NCI-H1048 (cell line): ENCODE data around the gene PRKAG2.

Experiments used
- DNase-seq: peaks from one replicate; lab custom pipeline; 2025; lab: John Stamatoyannopoulos, UW

Gene PRKAG2

GRCh38 chr7:151726652-151727578 is 150.0 kb downstream of the PRKAG2 start:
- no peak for DNase-seq

GRCh38 chr7:151725844-151726651 is 150.9 kb downstream of the PRKAG2 start:
- DNase-seq, result no peak

GRCh38 chr7:151724920-151725584 is 151.9 kb downstream of the PRKAG2 start:
- no peak for DNase-seq

- DNase-seq, result no peak
Measured at GRCh38 chr7:151724250-151724915, 152.5 kb downstream of the PRKAG2 start.

- no peak for DNase-seq
Measured at GRCh38 chr7:151723321-151723720, 153.6 kb downstream of the PRKAG2 start.

GRCh38 chr7:151722533-151722932 is 154.4 kb downstream of the PRKAG2 start:
- DNase-seq, result no peak

GRCh38 chr7:151721694-151722093 is 155.2 kb downstream of the PRKAG2 start:
- DNase-seq, result no peak

- no peak for DNase-seq
Measured at GRCh38 chr7:151721236-151721635, 155.7 kb downstream of the PRKAG2 start.

- DNase-seq, result no peak
Measured at GRCh38 chr7:151720280-151720679, 156.6 kb downstream of the PRKAG2 start.

- no peak for DNase-seq
Measured at GRCh38 chr7:151719897-151720242, 157.0 kb downstream of the PRKAG2 start.

- no peak for DNase-seq
Measured at GRCh38 chr7:151719031-151719896, 157.7 kb downstream of the PRKAG2 start.

- no peak for DNase-seq
Measured at GRCh38 chr7:151717918-151718317, 159.0 kb downstream of the PRKAG2 start.

GRCh38 chr7:151717415-151717814 is 159.5 kb downstream of the PRKAG2 start:
- no peak for DNase-seq

- no peak for DNase-seq
Measured at GRCh38 chr7:151716323-151716722, 160.6 kb downstream of the PRKAG2 start.

GRCh38 chr7:151715666-151716315 is 161.1 kb downstream of the PRKAG2 start:
- DNase-seq, result no peak

GRCh38 chr7:151714201-151714600 is 162.7 kb downstream of the PRKAG2 start:
- DNase-seq, result no peak

GRCh38 chr7:151712810-151713125 is 164.1 kb downstream of the PRKAG2 start:
- DNase-seq, result no peak

- no peak for DNase-seq
Measured at GRCh38 chr7:151711906-151712809, 164.8 kb downstream of the PRKAG2 start.

- DNase-seq, result no peak
Measured at GRCh38 chr7:151711435-151711872, 165.5 kb downstream of the PRKAG2 start.
